HG03342 (cell line): ENCODE data around the gene FNBP1.
"Not testable (repeated sequence)": the region's sequence is repeated elsewhere in the genome, so short reads cannot be mapped to it uniquely, and the experiment has no call there.

ENCODE experiments used
- ATAC-seq: cut with Tn5 transposase; IDR thresholded peaks from one replicate; pipeline ENCODE4 v1.9.1; 2021; ENCODE audit warnings: mild to moderate bottlenecking, moderate library complexity; ENCODE audit not compliant: unreplicated experiment

Gene FNBP1

GRCh38 chr9:129996161-129996830 is 46.7 kb downstream of the FNBP1 start:
- ATAC-seq = no peak

DNA sequence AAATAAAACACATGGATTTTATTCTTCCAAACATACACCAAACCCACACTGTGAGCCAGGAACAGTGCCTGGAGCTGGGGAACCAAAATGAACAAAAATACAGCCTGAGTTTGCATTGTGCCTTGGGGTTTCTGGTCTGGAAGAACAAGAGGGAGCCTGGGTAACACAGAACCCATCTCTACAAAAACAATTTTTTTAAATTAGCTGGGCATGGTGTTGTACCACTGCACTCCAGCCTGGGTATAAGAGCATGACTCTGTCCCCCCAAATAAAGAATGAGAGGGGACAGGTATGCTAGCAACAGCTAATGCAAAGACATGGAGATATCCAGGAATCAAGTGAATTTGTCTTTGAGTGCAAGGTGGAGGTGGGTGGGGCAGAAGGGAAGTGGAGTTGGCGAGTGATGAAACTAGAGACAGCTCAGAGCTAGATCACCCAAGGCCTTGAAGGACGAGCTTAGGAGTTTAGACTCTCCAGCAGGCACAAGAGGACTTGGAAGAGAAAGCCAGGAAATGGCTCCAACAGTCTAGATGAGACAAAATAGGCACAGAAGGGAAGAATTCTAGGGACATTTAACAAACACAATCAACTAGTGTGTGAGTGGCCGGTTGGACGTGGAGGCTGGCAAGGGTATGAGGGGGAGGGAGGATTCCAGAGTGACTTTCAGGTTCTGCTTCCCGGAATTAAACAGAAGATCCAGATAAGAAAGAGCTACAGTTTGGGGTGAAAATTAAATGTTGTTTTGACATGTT is 47.4 kb downstream of the FNBP1 start:
- ATAC-seq = no peak

DNA sequence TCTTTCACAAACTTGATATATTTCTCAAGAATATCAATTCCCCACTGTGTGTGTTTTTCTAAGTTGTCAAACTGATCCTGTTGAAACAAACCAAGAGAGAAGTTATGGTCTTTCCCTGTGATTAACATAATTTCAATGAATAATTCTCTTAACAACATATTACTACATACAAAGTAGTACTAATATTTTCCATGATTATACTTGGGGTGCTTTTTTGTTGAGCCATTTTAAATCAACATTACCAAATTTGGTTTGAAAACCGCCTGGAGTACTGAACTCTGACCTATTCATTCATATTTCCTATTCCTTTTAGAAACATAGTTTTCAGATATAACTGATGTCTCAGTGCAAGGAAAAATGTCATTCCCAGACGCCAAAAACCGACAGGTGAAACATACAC is 48.1 kb downstream of the FNBP1 start:
- ATAC-seq = no peak

DNA sequence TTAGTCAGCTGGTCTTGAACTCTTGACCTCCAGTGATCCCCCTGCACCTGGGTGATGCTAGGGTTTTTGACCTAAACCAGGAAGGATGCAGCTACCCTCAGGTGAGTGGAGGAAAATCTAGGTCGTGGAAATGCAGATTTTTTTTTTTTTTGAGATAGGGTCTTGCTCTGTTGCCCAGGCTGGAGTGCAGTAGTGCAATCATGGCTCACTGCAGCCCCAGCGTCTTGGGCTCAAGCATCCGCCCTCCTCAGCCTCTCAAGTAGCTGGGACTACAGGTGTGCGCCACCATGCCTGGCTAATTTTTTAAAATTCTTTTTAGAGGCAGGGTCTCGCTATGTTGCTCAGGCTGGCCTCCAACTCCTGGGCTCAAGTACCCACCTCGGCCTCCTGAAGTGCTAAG is 51.9 kb downstream of the FNBP1 start:
- not testable (repeated sequence) for ATAC-seq

DNA sequence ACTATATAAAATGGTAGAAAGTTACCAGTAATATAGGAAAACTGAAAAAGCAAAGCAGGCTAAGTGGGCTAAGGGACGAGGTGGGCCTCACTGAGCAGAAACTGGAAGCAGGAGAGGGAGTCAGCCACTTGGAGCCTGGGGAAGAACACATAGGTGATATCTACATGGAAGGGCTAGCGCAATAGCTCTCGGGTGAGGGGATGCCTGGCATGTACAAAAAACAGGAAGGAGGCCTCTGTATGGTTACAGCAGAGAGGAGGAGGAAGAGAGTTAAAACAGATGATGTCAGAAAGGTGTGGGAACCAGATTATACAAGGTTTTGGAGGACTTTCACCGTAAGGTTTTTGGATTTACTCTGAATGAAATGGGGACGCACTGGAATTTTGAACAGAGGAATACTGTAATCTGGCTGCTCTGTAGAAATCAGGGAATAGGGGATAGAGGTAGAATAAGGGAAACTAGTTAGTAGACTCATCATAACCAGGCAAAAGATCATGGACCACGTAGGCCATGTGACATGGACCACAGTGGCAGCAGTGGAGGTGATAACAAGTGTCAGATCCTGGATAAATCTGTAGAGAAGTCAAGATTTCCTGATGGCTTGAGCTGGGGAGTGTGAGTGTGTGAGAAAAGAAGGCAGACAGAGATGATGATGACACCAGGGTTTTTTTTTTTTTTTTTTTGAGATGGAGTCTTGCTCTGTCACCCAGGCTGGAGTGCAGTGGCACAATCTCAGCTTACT is 52.5 kb downstream of the FNBP1 start:
- no peak for ATAC-seq

GRCh38 chr9:129989740-129990139 is 53.2 kb downstream of the FNBP1 start:
- ATAC-seq = no peak

GRCh38 chr9:129989362-129989708 is 53.7 kb downstream of the FNBP1 start:
- no peak for ATAC-seq

DNA sequence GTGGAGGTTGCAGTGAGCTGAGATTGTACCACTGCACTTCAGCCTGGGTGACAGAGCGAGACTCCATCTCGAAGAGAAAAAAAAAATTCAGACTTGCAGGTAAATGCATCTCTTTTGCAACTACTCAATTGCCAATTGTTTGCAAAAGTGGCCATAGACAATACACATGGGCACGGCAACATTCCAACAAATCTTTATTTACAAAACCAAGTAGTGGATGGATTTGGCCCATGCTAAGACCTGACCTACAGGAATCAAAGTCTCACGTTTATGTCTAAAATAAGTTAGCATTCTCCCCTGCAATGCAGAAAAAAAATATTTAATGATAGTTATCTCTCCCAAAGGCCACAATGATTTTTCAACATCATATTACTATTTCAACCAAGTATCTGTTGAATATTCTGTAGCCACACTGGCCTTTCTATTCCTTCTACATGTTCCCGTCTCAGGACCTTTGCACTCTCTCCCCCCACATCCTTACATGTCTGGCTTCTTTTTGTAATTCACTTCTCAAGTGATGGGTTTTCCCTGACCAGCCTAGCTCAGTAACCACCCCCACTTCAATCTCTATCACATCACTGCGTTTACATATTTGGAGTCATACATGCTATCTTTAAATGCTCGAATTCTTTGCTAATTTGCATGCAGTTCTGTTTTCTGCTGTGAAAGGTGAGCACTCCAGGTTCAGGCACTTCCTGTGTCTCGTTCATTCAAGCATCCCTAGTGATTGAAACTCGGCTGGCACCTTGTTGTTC is 54.2 kb downstream of the FNBP1 start:
- peak; percentile 42 for ATAC-seq

- ATAC-seq = no peak
Measured at GRCh38 chr9:129987941-129988340, 55.0 kb downstream of the FNBP1 start.

GRCh38 chr9:129987047-129987446 is 55.9 kb downstream of the FNBP1 start:
- no peak for ATAC-seq

DNA sequence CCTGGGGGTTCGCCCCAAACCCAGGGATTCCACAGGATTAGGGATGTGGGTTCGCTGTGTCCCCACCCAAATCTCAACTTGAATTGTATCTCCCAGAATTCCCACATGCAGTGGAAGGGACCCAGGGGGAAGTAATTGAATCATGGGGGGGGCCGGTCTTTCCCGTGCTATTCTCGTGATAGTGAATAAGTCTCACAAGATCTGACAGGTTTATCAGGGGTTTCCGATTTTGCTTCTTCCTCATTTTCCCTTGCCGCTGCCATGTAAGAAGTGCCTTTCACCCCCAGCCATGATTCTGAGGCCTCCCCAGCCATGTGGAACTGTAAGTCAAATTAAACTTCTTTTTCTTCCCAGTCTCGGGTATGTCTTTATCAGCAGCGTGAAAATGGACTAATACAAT is 58.4 kb downstream of the FNBP1 start:
- ATAC-seq = not testable (repeated sequence)

DNA sequence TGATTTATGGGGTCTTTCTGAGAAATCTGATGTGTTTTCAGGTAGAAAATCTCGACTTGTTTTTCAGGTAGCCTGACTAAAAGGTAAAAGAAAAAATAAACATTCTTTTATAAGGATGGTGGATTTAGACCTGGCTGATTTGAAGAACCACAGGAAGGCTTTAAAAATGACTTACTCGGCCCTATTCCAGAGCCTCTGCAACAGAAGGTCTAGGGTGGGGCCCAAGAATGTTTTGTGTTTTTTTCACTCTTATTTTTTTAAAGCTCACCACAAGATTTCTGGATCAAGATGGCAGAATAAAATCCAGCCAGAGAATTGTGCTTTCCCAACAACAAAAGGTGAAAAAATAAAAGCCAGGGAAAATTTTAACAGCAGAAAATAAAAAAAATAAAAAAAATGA is 59.1 kb downstream of the FNBP1 start:
- ATAC-seq = no peak

- ATAC-seq = no peak
Measured at GRCh38 chr9:129981180-129981907, 61.6 kb downstream of the FNBP1 start.

DNA sequence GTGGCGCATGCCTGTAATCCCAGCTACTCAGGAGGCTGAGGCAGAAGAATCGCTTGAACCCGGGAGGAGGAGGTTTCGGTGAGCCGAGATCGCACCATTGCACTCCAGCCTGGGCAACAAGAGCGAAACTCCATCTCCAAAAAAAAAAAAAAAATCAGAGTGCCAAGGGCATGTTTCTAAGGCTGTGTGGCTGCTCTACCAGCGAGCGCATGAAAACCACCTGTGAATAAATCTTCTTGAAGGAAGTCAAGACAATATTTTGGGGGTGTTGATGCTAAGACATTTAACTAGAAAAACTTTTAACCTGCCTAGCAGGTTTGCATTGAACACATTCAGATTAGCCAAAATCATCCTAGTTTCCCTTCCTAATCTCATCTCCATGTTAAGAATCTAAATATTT is 62.8 kb downstream of the FNBP1 start:
- not testable (repeated sequence) for ATAC-seq

GRCh38 chr9:129979071-129979745 is 63.8 kb downstream of the FNBP1 start:
- no peak for ATAC-seq

DNA sequence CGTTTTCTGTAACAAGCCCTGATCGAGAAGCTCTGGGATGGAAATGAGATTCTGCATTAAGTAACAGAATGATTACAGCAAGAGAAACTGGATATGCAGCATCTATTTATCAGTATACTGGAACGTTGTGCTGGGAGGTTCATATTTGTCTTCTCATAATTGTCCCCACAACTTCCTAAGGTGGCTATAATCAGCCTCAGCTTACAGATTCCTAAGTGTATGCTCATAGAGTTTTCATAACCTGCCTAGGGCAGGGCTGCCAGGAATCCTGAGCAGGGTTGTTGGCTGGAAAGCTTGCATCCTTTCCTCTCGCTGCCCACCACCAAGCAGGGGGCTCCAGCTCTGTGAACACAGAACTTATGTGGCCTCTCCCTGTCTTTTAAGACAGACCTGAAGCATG is 70.2 kb downstream of the FNBP1 start:
- no peak for ATAC-seq

DNA sequence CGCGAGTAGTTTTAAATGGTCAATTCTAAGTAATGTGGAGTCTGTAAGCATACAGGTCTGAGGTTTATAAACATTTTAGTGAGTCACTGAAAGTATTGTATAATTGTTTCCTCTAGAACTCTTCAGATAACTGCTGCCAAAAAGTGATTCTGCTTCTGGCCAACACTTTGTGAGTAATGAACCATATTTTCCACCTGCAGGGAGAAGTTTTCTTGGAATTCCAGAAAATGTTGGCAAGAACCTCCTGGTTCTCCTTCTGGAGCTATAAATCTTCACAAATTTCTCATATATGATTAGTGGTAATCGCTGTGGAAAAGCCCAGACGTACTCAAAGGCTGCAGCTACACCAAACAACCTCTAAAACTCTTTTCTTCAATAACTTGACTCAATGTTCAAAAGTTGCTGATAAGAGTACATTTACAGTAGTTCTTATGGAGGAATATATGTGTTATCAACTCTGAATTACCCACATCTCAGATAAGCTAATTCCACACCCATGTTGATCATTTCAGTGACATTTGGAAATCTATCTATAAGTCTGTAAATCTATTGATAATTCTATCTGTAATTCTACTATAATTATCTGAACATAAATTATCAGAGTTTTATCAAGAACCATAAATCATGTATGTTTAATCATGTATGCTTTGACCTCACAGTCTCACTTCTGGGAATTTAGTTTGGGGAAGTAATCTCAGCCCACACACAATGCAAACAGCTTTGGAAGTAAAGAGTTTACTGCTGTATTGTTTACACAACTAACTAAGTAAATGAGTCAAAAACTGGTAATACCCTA is 74.1 kb downstream of the FNBP1 start:
- no peak for ATAC-seq

DNA sequence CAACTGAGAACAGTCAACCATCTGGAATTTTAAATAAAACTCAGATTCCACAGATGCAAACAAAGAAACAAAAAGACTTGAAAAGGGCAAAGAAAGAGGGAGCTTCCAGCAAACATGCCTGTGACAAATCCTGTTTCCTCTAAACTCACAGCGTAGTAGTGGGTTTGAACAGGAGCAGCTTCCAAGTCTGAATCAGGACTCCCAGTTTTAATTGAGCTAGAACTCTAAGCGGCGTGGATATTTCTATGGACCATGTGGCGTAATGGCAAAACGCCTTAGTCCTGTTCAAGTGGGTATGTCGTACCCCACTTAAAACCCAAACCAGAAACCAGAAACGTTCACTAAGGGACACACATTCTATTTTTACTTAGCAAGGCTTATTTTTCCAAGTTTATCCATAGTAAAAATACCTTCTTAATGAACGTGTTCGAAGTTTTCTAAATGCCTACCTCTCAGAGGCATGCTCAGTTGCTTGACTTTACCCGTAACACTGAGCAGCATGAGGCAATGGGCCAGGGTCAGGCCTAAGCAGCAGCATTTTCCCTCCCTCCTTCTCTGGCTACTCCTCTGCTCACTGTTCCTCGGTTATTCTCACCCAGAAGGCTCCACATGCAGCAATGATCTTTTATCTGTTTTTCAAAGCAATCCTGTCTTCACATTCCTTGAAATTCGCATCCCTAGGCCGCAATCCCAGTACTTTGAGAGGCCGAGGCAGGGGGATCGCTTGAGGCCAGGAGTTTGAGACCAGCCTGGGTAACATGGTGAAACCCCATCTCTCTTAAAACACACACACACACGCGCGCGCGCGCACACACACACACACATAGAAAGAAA is 77.9 kb downstream of the FNBP1 start:
- ATAC-seq = no peak
